Tibial nerve (tissue), 4 donors: ENCODE measurements around the gene VGLL4. TPM values are rescaled to one million over a fixed set of nuclear protein-coding genes. Genes with fewer than 3 reads are reported as not detected.

Source experiments
- DNase-seq, 2 donors: peaks; one replicate each; pipeline ENCODE4 v3.0.0-alpha.2; 2019; ENCODE audit warnings: low spot score in 2 of 2
- H3K27ac ChIP-seq, 4 donors: fragments of 200-600 bp; sonication (generic) in 3 of 4; one replicate each; pipeline ENCODE4 v1.5.1; 2017 to 2019; ENCODE audit warnings: mild to moderate bottlenecking in 1 of 4
- H3K27me3 ChIP-seq, 2 donors: fragments of 200-600 bp; sonication (generic) in 1 of 2; one replicate each; pipeline versions ENCODE4 v1.5.1 to v1.6.0; 2017 to 2019
- H3K36me3 ChIP-seq, 3 donors: fragments of 200-600 bp; sonication (generic); one replicate each; pipeline ENCODE4 v1.5.1; 2018 to 2019
- H3K4me1 ChIP-seq, 4 donors: fragments of 200-600 bp; sonication (generic) in 3 of 4; one replicate each; pipeline ENCODE4 v1.5.1; 2017 to 2019
- H3K4me3 ChIP-seq, 4 donors: fragments of 200-600 bp; sonication (generic) in 3 of 4; one replicate each; pipeline ENCODE4 v1.5.1; 2017 to 2019; ENCODE audit warnings: mild to moderate bottlenecking in 1 of 4, moderate library complexity in 1 of 4
- H3K9me3 ChIP-seq, 4 donors: fragments of 200-600 bp; sonication (generic) in 3 of 4; one replicate each; pipeline ENCODE4 v1.5.1; 2017 to 2019
- CTCF ChIP-seq, 5 experiments: fragments of 200-600 bp in 3 of 5; fragments of 450-650 bp in 2 of 5; sonication (generic) in 3 of 5; IDR thresholded peaks; one replicate each; pipeline ENCODE4 v1.5.1; 2016 to 2019; ENCODE audit warnings: antibody characterized with exemption in 5 of 5, mild to moderate bottlenecking in 3 of 5, moderate library complexity in 2 of 5
- EP300 ChIP-seq, 2 donors: sonication (generic); formaldehyde crosslinking; IDR thresholded peaks; one replicate each; pipeline ENCODE4 v1.6.1; 2017; ENCODE audit warnings: antibody characterized with exemption in 2 of 2, mild to moderate bottlenecking in 1 of 2
- POLR2A ChIP-seq, 2 donors: fragments of 450-650 bp; IDR thresholded peaks; one replicate each; pipeline ENCODE4 v1.6.1; 2017; ENCODE audit warnings: antibody characterized with exemption in 2 of 2, mild to moderate bottlenecking in 2 of 2, moderate library complexity in 2 of 2
- WGBS, 2 donors: methylation state at CpG; one replicate each; pipeline ENCODE4 v1.1.5; 2018; 5-methylcytosine and 5-hydroxymethylcytosine counted together
- total RNA-seq, 4 donors: library from RNA; depleted of rRNA; stranded (reverse); fragments of >200 nt; gene quantifications; one replicate each; pipeline ENCODE4 v1.1.0, GENCODE V29; 2016

Gene VGLL4
- total RNA-seq, 4 donors from 2014 or later = 106 to 205 (median 110) TPM

GRCh38 chr3:11591002-11591355, 52.7 kb downstream of the VGLL4 start:
- H3K4me3 ChIP-seq = peak overlapping the region in 2 of 4 donors; percentile 13 to 18
- H3K4me1 ChIP-seq = peaks cover 0 to 86% (median 69%) of the 10 kb centered on the region in 4 donors

GRCh38 chr3:11589706-11590105, 54.0 kb downstream of the VGLL4 start:
- 70 to 75% methylated on average over 11 of the region's 11 CpGs for WGBS, 2 donors
- no peaks in the 10 kb centered on the region for H3K9me3 ChIP-seq
- DNase-seq = no peak
- H3K36me3 ChIP-seq = no peaks in the 10 kb centered on the region
- H3K27ac ChIP-seq = peak overlapping the region; percentile 6 to 95 (median 82)
- TF ChIP-seq POLR2A (IDR thresholded peaks at IDR 0.05) (no peak), EP300 (IDR thresholded peaks at IDR 0.05) (no peak), CTCF (IDR thresholded peaks at IDR 0.05) (no peak)
- no peak overlapping the region for H3K4me3 ChIP-seq
- peaks cover 0 to 98% (median 70%) of the 10 kb centered on the region in 4 donors for H3K4me1 ChIP-seq
- no peaks in the 10 kb centered on the region for H3K27me3 ChIP-seq

More at GRCh38 chr3:11591002-11591355, 52.7 kb downstream of the VGLL4 start:
- DNase-seq = no peak
- Histone ChIP-seq H3K9me3 (no peaks in the 10 kb centered on the region), H3K27ac (peak overlapping the region; percentile 63 to 95 (median 82)), H3K36me3 (no peaks in the 10 kb centered on the region), H3K27me3 (no peaks in the 10 kb centered on the region)
- 19 to 37% methylated on average over 7 of the region's 7 CpGs for WGBS, 2 donors
- TF ChIP-seq EP300 (IDR thresholded peaks at IDR 0.05) (no peak), CTCF (IDR thresholded peaks at IDR 0.05) (no peak), POLR2A (IDR thresholded peaks at IDR 0.05) (no peak)

- WGBS, 2 donors = 37 to 46% methylated on average over 3 of the region's 3 CpGs
- no peaks in the 10 kb centered on the region for H3K36me3 ChIP-seq
- H3K27ac ChIP-seq = peak overlapping the region in 3 of 4 donors; percentile 75 to 95 (median 88)
- no peak overlapping the region for H3K4me3 ChIP-seq
- peaks cover 0 to 100% (median 72%) of the 10 kb centered on the region in 4 donors for H3K4me1 ChIP-seq
- H3K9me3 ChIP-seq = no peaks in the 10 kb centered on the region
- no peak for DNase-seq
- no peak for TF ChIP-seq POLR2A (IDR thresholded peaks at IDR 0.05)
- TF ChIP-seq CTCF (IDR thresholded peaks at IDR 0.05) = no peak
- no peak for TF ChIP-seq EP300 (IDR thresholded peaks at IDR 0.05)
- no peaks in the 10 kb centered on the region for H3K27me3 ChIP-seq
Measured at GRCh38 chr3:11588755-11589154, 55.0 kb downstream of the VGLL4 start.

GRCh38 chr3:11588338-11588737, 55.4 kb downstream of the VGLL4 start:
- H3K4me3 ChIP-seq = no peak overlapping the region
- TF ChIP-seq EP300 (IDR thresholded peaks at IDR 0.05) (no peak), CTCF (IDR thresholded peaks at IDR 0.05) (no peak), POLR2A (IDR thresholded peaks at IDR 0.05) (no peak)
- DNase-seq = no peak
- peaks cover 0 to 100% (median 75%) of the 10 kb centered on the region in 4 donors for H3K4me1 ChIP-seq
- H3K36me3 ChIP-seq = no peaks in the 10 kb centered on the region
- H3K27me3 ChIP-seq = no peaks in the 10 kb centered on the region
- H3K27ac ChIP-seq = peak overlapping the region; percentile 1 to 95 (median 82)
- WGBS, 2 donors = 65 to 68% methylated on average over 5 of the region's 5 CpGs
- H3K9me3 ChIP-seq = no peaks in the 10 kb centered on the region

- 56 to 74% methylated on average over 12 of the region's 12 CpGs for WGBS, 2 donors
- Histone ChIP-seq H3K9me3 (no peaks in the 10 kb centered on the region), H3K4me1 (peaks cover 0 to 100% (median 75%) of the 10 kb centered on the region in 4 donors), H3K36me3 (no peaks in the 10 kb centered on the region), H3K27me3 (no peaks in the 10 kb centered on the region), H3K27ac (peak overlapping the region; percentile 1 to 95 (median 82)), H3K4me3 (peak overlapping the region in 1 of 4 donors; percentile 11)
- TF ChIP-seq EP300 (IDR thresholded peaks at IDR 0.05) = no peak
- no peak for TF ChIP-seq CTCF (IDR thresholded peaks at IDR 0.05)
- DNase-seq = no peak
Measured at GRCh38 chr3:11587766-11588165, 55.9 kb downstream of the VGLL4 start.
